ENCODE results near the gene IMMP2L.

Gene IMMP2L

GRCh38 chr7:110646804-110647203 lies 915.5 kb downstream of the IMMP2L start:
- H3K27me3 ChIP-seq (ENCODE audit: control insufficient read depth, insufficient read depth, low read length): no peaks in the 10 kb centered on the region
- H3K4me1 ChIP-seq (ENCODE audit: control insufficient read depth, insufficient read depth, low read length): peaks cover 3% of the 10 kb centered on the region; the same call in 1 of the 2 replicates
- no peaks in the 10 kb centered on the region for H3K36me3 ChIP-seq (ENCODE audit: control insufficient read depth, insufficient read depth, low read length)
- H3K27ac ChIP-seq (ENCODE audit: low read depth, low read length): no peak overlapping the region
- no peak overlapping the region for H3K9ac ChIP-seq (ENCODE audit: low read length)
- H3K4me3 ChIP-seq (ENCODE audit: low read depth, low read length): no peak overlapping the region
- H3K9me3 ChIP-seq (ENCODE audit: control insufficient read depth, insufficient read depth, low read depth, low read length): no peaks in the 10 kb centered on the region

- H3K9me3 ChIP-seq (ENCODE audit: control insufficient read depth, insufficient read depth, low read depth, low read length): no peaks in the 10 kb centered on the region
- H3K9ac ChIP-seq (ENCODE audit: low read length): no peak overlapping the region
- H3K36me3 ChIP-seq (ENCODE audit: control insufficient read depth, insufficient read depth, low read length): no peaks in the 10 kb centered on the region
- no peak overlapping the region for H3K27ac ChIP-seq (ENCODE audit: low read depth, low read length)
- peaks cover 3% of the 10 kb centered on the region; the same call in 1 of the 2 replicates for H3K4me1 ChIP-seq (ENCODE audit: control insufficient read depth, insufficient read depth, low read length)
- H3K27me3 ChIP-seq (ENCODE audit: control insufficient read depth, insufficient read depth, low read length): no peaks in the 10 kb centered on the region
- H3K4me3 ChIP-seq (ENCODE audit: low read depth, low read length): no peak overlapping the region
Observed at GRCh38 chr7:110645616-110646015, 916.7 kb downstream of the IMMP2L start.

- Histone ChIP-seq H3K9me3 (ENCODE audit: control insufficient read depth, insufficient read depth, low read depth, low read length) (no peaks in the 10 kb centered on the region), H3K4me3 (ENCODE audit: low read depth, low read length) (no peak overlapping the region), H3K9ac (ENCODE audit: low read length) (no peak overlapping the region), H3K36me3 (ENCODE audit: control insufficient read depth, insufficient read depth, low read length) (no peaks in the 10 kb centered on the region), H3K27ac (ENCODE audit: low read depth, low read length) (no peak overlapping the region), H3K4me1 (ENCODE audit: control insufficient read depth, insufficient read depth, low read length) (peaks cover under 1% of the 10 kb centered on the region; the same call in 1 of the 2 replicates), H3K27me3 (ENCODE audit: control insufficient read depth, insufficient read depth, low read length) (no peaks in the 10 kb centered on the region)
Observed at GRCh38 chr7:110645060-110645459, 917.2 kb downstream of the IMMP2L start.

- Histone ChIP-seq H3K27ac (ENCODE audit: low read depth, low read length) (no peak overlapping the region), H3K9ac (ENCODE audit: low read length) (no peak overlapping the region)
Observed at GRCh38 chr7:110637252-110637651, 925.0 kb downstream of the IMMP2L start.

GRCh38 chr7:110633313-110633712 lies 929.0 kb downstream of the IMMP2L start:
- Histone ChIP-seq H3K27me3 (ENCODE audit: control insufficient read depth, insufficient read depth, low read length) (no peaks in the 10 kb centered on the region), H3K36me3 (ENCODE audit: control insufficient read depth, insufficient read depth, low read length) (no peaks in the 10 kb centered on the region)

More at GRCh38 chr7:110637252-110637651, 925.0 kb downstream of the IMMP2L start:
- Histone ChIP-seq H3K36me3 (ENCODE audit: control insufficient read depth, insufficient read depth, low read length) (no peaks in the 10 kb centered on the region), H3K27me3 (ENCODE audit: control insufficient read depth, insufficient read depth, low read length) (no peaks in the 10 kb centered on the region), H3K4me3 (ENCODE audit: low read depth, low read length) (no peak overlapping the region), H3K4me1 (ENCODE audit: control insufficient read depth, insufficient read depth, low read length) (peaks cover 13% of the 10 kb centered on the region), H3K9me3 (ENCODE audit: control insufficient read depth, insufficient read depth, low read depth, low read length) (peaks cover 6% of the 10 kb centered on the region; the same call in 1 of the 2 replicates)

GRCh38 chr7:110626414-110626813 lies 935.9 kb downstream of the IMMP2L start:
- Histone ChIP-seq H3K4me3 (ENCODE audit: low read depth, low read length) (no peak overlapping the region), H3K27ac (ENCODE audit: low read depth, low read length) (no peak overlapping the region), H3K4me1 (ENCODE audit: control insufficient read depth, insufficient read depth, low read length) (no peaks in the 10 kb centered on the region), H3K9ac (ENCODE audit: low read length) (no peak overlapping the region), H3K9me3 (ENCODE audit: control insufficient read depth, insufficient read depth, low read depth, low read length) (no peaks in the 10 kb centered on the region), H3K27me3 (ENCODE audit: control insufficient read depth, insufficient read depth, low read length) (no peaks in the 10 kb centered on the region), H3K36me3 (ENCODE audit: control insufficient read depth, insufficient read depth, low read length) (no peaks in the 10 kb centered on the region)

More at GRCh38 chr7:110633313-110633712, 929.0 kb downstream of the IMMP2L start:
- H3K9me3 ChIP-seq (ENCODE audit: control insufficient read depth, insufficient read depth, low read depth, low read length): peaks cover 6% of the 10 kb centered on the region; the same call in 1 of the 2 replicates
- H3K4me1 ChIP-seq (ENCODE audit: control insufficient read depth, insufficient read depth, low read length): peaks cover 16% of the 10 kb centered on the region
- H3K27ac ChIP-seq (ENCODE audit: low read depth, low read length): no peak overlapping the region
- no peak overlapping the region for H3K4me3 ChIP-seq (ENCODE audit: low read depth, low read length)
- no peak overlapping the region for H3K9ac ChIP-seq (ENCODE audit: low read length)

GRCh38 chr7:110625294-110625693 lies 937.0 kb downstream of the IMMP2L start:
- no peaks in the 10 kb centered on the region for H3K9me3 ChIP-seq (ENCODE audit: control insufficient read depth, insufficient read depth, low read depth, low read length)
- H3K36me3 ChIP-seq (ENCODE audit: control insufficient read depth, insufficient read depth, low read length): no peaks in the 10 kb centered on the region
- H3K4me1 ChIP-seq (ENCODE audit: control insufficient read depth, insufficient read depth, low read length): no peaks in the 10 kb centered on the region
- no peaks in the 10 kb centered on the region for H3K27me3 ChIP-seq (ENCODE audit: control insufficient read depth, insufficient read depth, low read length)
- H3K27ac ChIP-seq (ENCODE audit: low read depth, low read length): no peak overlapping the region
- no peak overlapping the region for H3K4me3 ChIP-seq (ENCODE audit: low read depth, low read length)
- no peak overlapping the region for H3K9ac ChIP-seq (ENCODE audit: low read length)

- Histone ChIP-seq H3K4me3 (ENCODE audit: low read depth, low read length) (no peak overlapping the region), H3K9me3 (ENCODE audit: control insufficient read depth, insufficient read depth, low read depth, low read length) (no peaks in the 10 kb centered on the region), H3K9ac (ENCODE audit: low read length) (no peak overlapping the region), H3K36me3 (ENCODE audit: control insufficient read depth, insufficient read depth, low read length) (no peaks in the 10 kb centered on the region), H3K27me3 (ENCODE audit: control insufficient read depth, insufficient read depth, low read length) (no peaks in the 10 kb centered on the region), H3K27ac (ENCODE audit: low read depth, low read length) (no peak overlapping the region), H3K4me1 (ENCODE audit: control insufficient read depth, insufficient read depth, low read length) (no peaks in the 10 kb centered on the region)
Observed at GRCh38 chr7:110623436-110623835, 938.9 kb downstream of the IMMP2L start.

- Histone ChIP-seq H3K9me3 (ENCODE audit: control insufficient read depth, insufficient read depth, low read depth, low read length) (no peaks in the 10 kb centered on the region), H3K36me3 (ENCODE audit: control insufficient read depth, insufficient read depth, low read length) (no peaks in the 10 kb centered on the region), H3K4me3 (ENCODE audit: low read depth, low read length) (no peak overlapping the region), H3K4me1 (ENCODE audit: control insufficient read depth, insufficient read depth, low read length) (no peaks in the 10 kb centered on the region), H3K27ac (ENCODE audit: low read depth, low read length) (no peak overlapping the region), H3K9ac (ENCODE audit: low read length) (no peak overlapping the region), H3K27me3 (ENCODE audit: control insufficient read depth, insufficient read depth, low read length) (no peaks in the 10 kb centered on the region)
Observed at GRCh38 chr7:110621289-110621688, 941.0 kb downstream of the IMMP2L start.

GRCh38 chr7:110620110-110620735 lies 942.1 kb downstream of the IMMP2L start:
- no peaks in the 10 kb centered on the region for H3K36me3 ChIP-seq (ENCODE audit: control insufficient read depth, insufficient read depth, low read length)
- H3K9me3 ChIP-seq (ENCODE audit: control insufficient read depth, insufficient read depth, low read depth, low read length): no peaks in the 10 kb centered on the region
- no peaks in the 10 kb centered on the region for H3K27me3 ChIP-seq (ENCODE audit: control insufficient read depth, insufficient read depth, low read length)
- no peak overlapping the region for H3K4me3 ChIP-seq (ENCODE audit: low read depth, low read length)
- H3K4me1 ChIP-seq (ENCODE audit: control insufficient read depth, insufficient read depth, low read length): no peaks in the 10 kb centered on the region
- H3K27ac ChIP-seq (ENCODE audit: low read depth, low read length): no peak overlapping the region
- H3K9ac ChIP-seq (ENCODE audit: low read length): no peak overlapping the region

All from HUES6 (cell line).